ENCODE results near the gene MIEN1.
"Not testable (repeated sequence)": the region's sequence is repeated elsewhere in the genome, so short reads cannot be mapped to it uniquely, and the experiment has no call there.

MIEN1 gene, protein sequence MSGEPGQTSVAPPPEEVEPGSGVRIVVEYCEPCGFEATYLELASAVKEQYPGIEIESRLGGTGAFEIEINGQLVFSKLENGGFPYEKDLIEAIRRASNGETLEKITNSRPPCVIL

DNA sequence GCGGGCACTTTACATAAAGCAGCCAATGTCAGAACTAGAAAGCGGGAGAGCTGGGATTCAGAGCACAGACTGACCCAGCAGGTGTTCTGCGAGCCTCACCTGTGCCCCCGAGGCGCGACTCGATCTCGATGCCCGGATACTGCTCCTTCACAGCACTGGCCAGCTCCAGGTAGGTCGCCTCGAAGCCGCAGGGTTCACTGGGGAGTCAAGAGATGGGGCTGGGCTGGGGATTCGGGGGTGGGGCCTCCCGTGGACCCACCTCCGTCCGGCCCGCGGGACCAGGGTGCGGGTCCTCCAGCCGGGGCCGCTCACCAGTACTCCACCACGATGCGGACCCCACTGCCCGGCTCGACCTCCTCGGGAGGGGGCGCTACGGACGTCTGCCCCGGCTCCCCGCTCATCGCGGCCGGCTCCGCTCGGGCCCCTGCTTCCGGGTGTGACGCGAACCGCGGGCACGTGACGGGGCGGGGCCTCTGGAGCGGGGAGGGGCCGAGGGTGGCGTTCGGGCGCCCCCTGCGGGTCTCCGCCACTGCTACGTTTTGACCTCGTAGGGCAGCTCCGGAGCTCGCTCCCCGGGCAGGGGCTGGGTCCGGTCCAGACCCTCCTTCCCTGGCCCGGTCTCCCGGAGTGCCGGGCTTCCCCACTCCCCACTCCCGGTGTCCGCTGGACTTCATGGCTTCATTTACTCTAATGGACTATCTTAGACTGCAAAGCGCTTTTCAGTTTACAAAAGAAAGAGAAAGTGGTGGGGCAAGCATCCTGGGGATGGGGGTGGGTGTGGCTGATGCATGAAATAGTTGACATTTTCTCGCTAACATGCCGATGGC lies at the start of gene MIEN1:
TSS of gene MIEN1 (minus strand) at position 438 of the 827 bp plus-strand sequence. CDS start at position 401, 37 bp downstream.
- DNase-seq = peak in 1 of 2 experiments; percentile 44

DNA sequence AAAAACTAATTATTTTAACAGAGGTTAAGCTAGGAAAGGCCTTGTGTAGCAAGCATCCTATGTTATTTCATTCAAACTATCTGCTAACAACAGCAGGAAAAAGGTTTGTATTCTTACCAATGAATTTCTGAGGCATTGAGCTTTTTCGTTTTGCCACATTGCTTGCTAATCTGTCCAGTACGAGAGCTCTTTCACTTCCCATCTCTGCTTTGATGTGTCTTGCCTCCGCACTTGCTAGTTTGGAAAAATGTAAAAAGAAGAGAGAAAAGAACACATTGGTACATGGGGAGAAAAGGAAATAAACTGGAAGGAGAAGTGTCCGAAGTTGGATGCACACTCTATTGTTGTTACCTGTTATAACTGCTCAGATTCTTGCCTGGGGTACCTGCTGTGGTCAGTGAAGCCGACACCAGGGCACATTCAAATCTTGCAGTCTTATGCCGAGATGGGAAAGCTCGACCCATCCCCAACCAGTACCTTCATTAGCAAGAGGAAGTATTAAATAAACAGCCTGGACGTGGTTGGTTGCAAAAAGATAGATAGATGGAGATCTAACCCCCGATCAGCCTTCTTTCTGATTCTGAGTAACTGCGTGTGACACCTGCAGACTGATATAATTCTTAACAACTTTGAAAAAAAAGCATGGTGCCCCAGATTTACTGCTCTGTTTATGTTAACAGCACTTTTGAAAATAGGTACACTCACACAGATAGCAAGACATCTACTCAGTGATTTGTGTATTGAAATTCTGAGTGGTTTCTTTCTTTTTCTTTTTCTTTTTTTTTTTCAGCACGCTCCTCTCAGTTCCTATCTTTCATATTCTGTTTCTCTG lies 47.4 kb upstream of the MIEN1 start:
- no peak for DNase-seq

DNA sequence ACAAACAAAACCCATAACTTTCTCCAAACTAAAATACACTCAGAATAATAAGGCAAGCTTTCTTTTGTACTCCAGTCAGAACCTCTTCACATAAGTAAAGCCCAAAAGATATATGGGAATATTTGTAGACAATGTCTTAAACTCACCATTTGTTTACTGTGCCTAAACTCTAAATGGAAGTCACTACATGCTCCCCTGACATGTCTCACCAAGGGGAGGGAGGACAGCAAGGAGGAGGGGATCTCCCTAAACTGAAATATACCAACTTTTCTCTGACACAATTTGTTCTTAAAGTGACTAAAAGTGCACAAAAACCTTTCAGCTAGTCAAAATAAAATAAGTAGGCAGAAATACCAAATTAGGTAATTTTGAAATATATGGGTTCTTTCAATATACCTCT lies 45.9 kb upstream of the MIEN1 start:
- no peak for DNase-seq

DNA sequence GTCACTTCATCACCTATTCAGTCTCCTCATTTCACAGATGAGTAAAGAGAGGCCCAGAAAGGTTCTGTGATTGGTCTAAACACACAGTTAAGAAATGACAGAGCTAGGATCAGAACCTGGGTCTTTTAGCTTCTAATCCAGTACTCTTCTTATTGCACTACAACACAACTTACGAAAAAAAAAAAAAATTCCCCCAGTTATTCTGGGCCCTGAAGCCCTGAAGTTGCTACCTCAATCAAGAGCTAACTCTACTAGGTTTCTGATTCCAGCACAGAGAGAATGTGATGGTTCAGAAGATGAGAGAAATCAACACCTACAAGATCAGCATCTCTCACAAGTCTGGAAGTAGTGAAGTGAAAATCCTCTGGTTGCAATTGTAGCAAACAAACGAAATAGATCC lies 44.7 kb upstream of the MIEN1 start:
- no peak for DNase-seq

DNA sequence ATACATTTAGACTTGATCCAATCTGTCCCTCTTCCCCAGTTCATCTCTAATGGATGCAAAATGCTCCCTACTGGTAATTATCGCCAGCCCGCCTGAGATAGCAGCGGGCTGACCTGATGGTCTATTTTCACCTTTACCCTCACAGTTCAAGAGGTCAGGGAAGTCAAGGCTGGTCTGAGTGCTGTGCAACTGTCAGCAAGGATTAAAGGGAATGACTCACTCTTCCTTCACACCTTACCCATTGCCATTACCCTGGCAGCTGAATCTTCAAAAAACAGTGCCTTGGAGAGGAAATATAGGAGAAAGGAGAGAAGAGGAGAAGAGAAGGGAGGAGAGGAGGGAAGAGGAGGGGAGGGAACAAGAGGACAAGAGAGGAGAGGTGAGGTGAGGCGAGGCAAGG lies 43.7 kb upstream of the MIEN1 start:
- DNase-seq = no peak

DNA sequence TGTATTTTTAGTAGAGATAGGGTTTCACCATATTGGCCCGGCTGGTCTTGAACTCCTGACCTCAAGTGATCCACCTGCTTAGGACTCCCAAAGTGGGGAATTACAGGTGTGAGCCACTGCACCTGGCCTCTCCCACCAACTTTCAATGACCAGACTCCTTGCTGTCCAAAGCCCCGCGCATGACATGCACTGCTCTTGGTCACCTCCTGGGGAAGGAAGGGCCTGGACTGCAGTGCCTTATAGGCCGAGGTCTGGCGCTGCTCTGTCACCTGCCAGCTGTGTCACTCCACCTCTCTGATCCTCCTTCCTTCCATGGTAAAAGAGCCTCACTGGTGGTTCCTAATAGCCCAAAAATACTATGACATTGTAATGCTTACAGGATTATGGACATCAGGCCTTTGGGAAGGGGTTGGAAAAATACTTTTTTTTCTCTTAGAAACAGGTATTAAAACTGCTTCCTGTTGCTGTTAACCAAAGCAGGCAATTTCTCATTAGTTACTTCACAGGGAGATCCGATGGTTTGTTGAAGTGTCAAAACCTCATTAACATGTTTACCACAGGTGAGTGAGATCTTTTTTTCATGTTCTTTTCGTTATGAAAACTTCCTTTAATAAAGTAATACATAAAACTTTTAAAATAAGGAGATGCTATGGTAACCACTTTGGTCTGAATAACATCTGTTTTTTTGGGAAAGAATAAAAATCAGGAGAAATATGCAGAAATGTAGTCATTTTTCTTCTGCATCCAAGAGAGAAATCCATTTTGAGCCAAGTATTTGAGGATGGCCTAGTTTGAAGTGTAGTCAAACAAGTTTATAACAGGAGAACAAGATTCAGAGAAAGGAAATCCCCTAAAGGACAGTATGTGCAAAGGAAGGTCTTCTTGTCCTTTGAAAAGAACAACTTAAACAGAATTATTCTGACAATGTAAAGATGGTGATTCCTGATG lies 42.9 kb upstream of the MIEN1 start:
- no peak for DNase-seq

DNA sequence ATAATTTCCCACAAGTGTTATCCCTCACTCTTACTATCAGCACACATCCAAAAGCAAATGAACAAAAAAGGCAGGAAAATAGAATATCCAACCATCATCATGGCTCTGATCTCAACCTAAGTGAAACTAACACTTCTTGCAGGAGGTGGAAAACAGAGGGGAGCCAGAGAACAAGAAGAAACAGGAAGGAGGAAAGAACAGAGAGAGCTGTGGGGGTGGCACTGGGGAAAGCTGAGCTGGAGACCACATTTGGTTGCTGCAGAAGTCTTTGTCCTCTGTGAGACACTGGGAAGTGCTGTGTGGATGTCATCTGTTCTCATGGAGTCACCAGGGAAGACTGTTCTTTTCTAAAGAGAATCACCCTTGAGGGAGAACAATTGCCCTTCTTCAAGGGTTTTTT lies 42.1 kb upstream of the MIEN1 start:
- DNase-seq = no peak

DNA sequence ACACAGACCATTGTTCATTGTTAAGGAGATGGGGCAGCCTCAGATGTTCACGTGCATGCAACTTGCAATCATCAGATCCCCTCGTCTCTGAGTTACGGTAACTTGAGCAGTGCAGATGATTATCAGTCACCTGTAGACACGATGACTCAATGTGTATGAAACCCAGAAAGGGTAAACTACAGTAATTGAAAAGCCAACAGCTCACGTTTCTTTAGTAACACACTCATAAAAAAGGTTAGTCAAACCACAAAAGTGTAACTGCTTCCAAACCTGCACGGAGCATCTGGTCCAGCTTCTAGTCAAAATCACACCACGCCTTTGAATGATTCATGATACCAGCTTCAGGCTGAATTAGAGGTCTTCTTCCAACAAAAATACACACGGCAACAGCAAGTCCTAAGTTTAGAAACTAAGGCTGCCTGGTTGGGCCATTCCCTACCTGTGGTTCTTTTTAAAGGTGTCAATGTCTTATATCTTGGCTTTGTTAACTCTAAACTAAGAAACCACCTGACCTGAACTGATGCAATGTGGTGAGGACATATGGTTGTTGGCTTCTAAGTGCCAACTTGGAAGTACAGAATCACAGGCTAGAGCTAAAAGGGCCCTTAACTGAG lies 39.7 kb upstream of the MIEN1 start:
- no peak for DNase-seq

DNA sequence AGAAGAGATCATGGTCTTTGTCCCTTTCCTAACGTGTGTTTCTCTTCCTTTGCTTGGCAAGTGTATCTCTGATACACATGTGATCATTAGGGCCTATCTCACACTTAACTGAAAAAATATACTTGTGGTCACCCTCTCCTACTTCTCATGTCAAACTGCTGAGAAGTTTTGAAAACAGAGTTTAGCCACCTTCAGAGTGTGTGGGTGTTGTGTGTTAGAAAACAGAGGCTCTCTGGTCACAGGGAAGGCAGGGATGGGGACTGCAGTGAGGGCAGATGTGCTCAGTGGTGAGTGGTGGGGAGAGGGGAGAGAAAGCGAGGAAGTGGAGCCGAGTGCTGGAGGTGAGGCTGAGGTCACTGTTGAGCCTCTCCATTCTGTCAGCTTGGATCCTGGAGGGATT lies 36.8 kb upstream of the MIEN1 start:
- DNase-seq = no peak

DNA sequence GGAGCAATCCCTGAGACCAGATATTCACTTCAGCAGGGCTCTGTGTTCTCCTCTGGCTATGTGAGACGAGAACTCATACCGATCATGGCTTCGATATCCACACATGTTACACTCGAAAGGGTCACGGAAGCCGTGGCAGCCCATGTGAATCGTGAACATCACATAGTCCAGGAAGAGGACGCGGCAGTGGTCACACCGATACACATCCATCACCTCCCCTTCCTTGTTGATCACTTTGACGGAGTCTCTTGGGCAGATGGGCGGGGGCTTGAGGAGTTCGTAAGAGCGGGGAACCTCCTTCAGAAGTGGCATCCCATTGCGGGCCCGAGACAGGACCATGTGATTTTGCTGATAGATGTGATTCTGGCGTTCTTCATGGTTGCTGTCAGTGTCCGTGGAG lies 35.4 kb upstream of the MIEN1 start:
- no peak for DNase-seq

DNA sequence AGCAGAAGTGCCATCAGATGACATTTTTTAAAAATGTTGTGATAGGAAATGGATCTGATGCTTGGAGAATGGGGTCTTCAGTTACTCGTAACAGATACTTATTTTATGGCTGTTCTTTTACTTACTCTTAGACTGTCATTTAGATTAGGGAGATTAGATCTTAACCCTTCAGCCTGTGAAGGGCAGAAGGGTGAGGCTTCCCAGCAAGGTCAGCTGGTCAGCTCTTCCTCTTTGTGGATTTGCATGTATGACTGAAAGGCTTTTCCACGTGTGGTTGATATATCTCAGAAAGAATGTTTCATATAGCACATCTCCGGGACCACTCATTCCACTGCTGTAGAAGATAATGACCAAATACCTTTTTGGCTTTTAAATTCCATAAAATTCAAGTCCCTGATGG lies 34.8 kb upstream of the MIEN1 start:
- no peak for DNase-seq

DNA sequence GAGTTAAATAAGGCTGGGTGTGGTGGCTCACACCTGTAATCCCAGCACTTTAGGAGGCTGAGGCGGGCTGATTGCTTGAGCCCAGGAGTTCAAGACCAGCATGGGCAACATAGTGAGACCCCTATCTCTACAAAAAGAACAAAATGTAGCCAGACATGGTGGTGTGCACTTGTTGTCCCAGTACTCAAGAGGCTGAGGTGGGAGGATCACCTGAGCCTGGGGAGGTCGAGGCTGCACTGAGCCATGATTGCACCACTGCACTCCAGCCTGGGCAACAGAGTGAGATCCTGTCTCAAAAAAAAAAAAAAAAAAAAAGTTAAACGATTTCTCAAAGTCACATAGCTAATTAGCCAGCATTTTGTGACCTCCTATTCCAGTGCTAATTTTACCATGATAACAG lies 33.8 kb upstream of the MIEN1 start:
- DNase-seq = not testable (repeated sequence)

DNA sequence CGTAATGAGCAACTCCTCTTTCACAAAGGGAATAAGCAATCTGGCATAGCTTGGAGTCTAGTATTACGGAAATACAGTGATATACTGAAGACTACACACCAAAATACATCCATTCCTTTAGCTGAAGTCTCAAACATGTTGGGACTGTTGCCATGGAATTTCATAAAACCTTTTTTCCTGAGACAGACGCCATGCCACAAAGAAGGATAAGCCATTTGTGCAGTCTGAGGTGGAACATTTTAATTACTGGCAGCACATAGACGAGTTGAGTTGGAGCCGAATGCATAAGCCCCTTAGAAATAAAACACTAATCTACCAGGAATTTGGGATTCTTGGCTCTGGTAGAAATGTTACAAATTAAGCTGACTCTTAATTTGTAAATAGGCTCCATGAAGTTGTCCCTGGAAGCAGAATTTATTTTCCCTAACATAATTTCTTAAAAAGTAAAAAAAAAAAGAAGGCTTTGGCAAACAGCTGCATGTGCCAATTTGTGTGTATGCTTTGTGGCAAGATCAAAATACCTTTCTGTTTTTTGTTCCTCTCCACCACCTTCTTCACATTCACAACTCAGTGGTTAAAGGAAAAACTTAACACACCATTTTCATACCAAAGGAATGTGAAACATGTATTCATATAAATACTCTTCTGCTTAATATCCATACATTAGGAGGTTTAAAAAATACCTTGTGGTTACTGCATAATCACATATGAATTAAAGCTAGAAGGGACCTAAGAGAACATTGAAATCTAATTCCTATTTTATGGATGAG lies 32.9 kb upstream of the MIEN1 start:
- no peak for DNase-seq

DNA sequence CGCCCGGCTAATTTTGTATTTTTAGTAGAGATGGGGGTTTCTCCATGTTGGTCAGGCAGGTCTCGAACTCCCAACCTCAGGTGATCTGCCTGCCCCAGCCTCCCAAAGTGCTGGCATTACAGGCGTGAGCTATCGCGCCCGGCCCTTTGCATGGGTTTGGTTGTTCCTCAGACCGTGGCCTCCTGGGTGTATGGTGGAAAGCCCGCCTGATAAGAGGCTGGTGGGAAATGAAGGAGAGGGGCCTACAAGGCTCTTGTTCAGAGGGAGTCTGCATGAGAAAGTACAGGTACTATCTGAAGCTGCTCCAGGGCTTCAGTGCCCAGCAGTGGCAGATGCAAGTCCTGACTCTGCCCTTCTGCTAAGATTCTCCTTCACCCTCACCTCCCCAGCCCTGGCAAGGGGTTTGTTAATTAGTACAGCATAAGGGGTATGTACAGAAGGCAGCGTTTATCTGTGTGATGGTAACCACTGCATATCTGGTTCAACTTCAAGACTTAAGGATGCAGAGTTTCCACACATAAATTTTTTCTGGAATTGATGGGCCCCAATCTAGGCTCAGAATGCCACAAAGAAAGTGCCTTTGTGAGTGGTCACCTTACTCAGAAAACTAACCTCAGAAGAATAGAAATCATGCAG lies 31.6 kb upstream of the MIEN1 start:
- DNase-seq = no peak

DNA sequence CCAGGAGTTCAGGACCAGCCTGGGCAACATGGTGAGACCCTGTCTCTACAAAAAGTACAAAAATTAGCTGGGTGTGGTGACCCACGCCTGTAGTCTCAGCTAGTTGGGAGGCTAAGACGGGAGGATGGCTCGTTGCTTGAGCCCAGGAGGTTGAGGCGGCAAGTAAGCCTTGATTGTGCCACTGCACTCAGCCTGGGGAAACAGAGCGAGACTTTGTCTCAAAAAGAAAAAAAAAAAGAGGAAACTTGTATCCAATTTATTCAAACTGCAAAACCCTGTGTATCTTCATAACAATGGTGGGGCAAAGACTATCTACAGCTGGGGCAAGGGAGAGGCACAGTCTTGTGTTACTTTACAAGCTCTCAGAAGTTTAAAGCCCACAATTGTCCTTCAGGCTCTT lies 28.9 kb upstream of the MIEN1 start:
- no peak for DNase-seq

DNA sequence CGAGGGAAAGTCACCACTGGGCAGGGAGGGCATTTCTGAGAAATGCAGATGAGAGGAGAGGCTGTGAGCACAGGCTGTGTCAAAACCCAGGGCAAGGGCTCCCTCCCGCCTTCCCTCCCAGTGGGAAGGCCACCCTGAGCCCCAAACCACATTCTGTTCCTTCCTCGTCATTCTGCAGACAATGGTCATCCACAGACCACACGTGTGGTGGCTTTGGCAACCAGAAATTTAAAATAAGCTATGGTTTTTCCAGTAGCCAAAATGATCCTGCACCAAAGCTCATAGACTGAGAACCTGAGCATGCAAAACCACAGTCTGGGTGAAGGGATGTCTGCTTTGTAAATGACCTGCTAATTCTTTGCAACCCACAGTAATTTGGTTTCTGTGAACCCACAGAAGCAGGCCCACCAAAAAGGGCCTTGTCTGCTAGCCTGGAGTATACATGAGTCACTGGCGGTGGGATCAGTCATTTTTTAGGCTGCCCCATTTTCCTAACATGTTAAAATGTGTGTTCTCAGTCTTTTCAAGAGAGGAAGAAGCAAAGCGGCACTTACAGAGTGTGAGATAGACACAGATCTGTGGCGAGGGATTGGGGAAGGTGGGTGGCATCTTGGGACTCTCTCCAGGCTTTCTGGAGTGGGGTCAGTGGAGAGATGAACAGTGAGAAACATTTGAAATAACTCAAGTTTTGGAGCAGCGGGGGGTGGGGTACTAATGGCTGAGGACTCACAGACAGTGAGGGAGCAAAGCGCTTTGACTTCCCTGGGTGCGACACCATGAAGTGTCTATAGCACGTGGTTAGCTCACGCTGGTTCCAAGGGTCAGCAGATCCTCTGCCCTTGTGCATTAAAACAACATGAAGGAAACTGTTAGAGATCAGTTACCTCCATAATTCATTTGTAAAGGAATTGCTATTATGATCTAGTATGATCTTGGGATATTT lies 27.9 kb upstream of the MIEN1 start:
- DNase-seq = no peak

DNA sequence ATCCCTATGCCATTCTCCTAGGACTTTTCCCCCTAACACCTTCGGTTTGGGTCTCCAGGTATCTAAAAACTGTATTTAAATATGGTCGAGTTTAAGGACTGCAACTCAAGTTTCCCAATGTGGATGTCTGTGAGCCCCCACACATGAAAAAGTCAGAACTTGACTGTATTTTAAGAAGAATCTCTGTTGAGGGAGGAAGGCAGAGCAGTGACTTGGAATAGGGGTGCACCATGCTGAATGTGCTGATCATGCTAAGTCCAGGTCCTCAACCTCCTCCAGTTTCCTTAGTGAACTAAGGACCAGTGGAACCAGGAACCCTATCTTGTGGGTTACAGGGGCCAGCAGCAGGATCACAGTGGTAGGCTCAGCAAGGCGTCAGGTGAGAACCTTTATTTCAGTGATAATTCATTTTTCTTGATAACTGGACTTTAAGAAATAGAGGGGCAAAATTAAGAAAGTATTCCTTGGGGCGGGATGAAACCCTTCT lies 26.9 kb upstream of the MIEN1 start:
- DNase-seq = no peak

DNA sequence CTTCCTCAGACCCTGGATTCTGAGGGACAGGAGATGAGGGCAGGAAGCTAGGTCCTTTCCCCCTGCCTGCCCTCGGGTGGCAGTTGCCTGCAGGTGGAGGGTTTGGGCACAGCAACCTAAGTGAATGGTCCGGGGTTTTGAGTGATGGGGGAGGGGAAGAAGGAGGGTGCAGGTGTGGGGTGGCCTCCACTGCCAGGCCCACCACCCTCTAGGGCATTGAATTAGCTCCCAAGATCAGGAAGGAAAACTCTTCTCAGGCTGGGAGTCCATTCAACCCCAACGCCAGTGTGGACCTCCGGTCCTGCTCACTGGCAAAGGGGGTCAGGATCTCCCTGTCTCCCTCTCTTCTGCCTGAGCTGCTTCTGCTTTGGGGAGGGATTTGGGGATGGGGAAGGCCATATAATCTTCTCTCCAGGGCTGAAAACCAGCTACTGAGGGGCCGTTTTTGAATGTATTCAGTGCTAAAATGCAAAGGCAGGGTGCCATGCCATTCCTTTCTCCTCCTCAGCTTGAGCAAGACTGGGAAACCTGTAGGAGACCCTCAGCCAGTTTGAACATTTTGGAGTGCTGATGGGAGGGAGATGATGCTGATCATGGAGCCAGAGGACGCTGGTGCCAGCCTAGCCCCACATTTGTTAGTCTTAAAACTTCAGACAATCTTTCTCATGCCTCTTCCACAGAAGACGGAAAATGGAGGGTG lies 26.2 kb upstream of the MIEN1 start:
- DNase-seq = no peak

Measured in cerebellar nuclear complex (tissue), 1 donor.